EL (cell line): ENCODE data around the gene CALML3.

Experiments used
- DNase-seq: peaks from one replicate; pipeline ENCODE4 v3.0.0-alpha.2; 2016

CALML3 gene

GRCh38 chr10:5573968-5574641, 49.3 kb downstream of the CALML3 start:
- peak; percentile 42 for DNase-seq

- DNase-seq, result no peak
Measured at GRCh38 chr10:5574642-5575131, 49.9 kb downstream of the CALML3 start.

DNA sequence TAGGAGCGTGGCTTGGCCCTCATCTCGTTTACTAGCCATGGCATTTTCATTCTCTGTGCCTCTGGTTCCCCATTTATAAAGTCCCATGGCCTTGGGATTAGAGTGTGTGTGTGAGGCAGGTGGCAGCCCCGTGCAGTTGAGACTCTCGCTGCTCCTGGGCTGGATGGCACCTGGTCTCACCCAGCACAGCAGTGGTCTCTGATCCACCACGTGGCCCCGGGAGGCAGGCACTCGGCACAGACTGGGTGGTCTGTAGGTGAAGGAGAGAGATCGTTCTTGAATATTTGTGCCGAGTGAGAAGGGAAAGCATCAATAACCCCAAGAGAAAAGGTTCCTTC, 50.4 kb downstream of the CALML3 start:
- DNase-seq, result no peak

GRCh38 chr10:5575482-5576153, 50.9 kb downstream of the CALML3 start:
- DNase-seq, result peak; percentile 81

GRCh38 chr10:5576154-5576748, 51.5 kb downstream of the CALML3 start:
- DNase-seq, result no peak
